Epidermal melanocyte (primary cell): ENCODE measurements around the gene ITPKB.
A peak's percentile ranks its signal among the peaks of the same experiment; 100 is the strongest.
"Not testable (repeated sequence)": the region's sequence is repeated elsewhere in the genome, so short reads cannot be mapped to it uniquely, and the experiment has no call there.

Source experiments
- DNase-seq: peaks from one replicate; pipeline ENCODE4 v3.0.0; 2011; ENCODE audit warnings: low spot score; ENCODE audit not compliant: insufficient read length

ITPKB gene

DNA sequence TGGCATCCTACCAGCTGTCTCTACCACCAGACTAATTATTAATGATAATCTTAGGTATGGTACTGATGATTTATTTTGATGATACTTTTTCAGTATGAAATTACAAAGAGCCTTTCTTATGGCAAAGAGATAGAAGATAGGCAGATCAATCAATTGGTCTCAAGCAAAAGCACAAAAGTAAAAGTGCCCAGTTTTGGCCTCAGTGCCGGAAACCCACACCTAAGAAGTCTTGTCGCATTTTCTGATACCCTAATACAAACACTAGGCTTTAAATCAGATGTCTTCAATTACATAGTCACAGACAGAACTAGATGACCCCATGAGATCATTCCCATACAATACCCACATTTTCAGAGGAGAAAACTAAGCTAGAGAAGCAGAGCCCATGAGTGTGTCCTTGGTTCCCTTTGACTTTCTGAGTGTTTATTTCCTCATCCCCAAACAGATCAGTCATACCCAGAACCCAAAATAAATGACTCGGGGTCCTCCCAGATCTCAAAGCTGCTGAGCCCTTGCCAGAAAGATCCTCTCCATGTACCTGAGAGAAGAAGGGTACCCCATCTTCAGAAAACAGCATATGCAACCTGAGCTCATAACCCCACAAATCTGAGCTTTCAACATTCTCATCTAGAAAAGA is 7.7 kb downstream of the ITPKB start:
- DNase-seq: no peak

DNA sequence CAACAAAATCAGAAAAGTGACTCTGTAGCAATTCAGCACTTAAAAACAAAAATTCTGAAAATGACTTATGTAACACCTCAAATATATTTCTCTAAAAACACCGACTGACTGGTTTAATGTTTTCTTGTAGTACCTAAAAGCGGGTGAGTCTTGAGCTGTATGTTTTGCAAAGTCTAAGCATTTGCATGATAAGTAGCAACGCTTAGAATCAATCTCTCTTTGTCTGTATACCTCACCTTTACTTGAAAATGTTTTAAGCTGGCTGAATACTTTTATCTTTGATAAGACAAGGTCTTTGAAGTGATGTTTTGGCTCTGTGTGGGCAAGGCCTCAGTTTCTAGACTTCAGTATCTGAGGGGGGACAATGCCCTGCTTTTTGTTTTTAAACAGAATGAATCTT is 8.2 kb downstream of the ITPKB start:
- no peak for DNase-seq

DNA sequence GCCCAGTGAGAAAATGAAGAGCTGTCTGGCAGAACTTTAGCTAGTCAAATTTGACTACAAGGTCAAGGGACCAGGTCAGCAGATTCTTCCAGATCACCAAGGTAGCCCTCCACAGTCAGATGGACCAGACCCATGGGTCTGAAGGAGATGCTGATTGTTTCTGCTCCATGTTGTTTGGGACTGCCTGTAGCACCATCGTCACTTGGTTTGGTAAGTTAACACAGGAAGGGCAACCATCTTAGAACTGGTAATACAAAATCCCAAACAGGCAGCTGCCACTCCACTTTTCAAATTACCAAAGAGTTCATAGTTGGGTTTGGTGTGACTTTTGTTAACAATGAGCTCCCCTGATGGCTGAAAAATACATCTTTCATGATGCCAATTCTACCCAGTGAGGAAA is 9.0 kb downstream of the ITPKB start:
- no peak for DNase-seq

DNA sequence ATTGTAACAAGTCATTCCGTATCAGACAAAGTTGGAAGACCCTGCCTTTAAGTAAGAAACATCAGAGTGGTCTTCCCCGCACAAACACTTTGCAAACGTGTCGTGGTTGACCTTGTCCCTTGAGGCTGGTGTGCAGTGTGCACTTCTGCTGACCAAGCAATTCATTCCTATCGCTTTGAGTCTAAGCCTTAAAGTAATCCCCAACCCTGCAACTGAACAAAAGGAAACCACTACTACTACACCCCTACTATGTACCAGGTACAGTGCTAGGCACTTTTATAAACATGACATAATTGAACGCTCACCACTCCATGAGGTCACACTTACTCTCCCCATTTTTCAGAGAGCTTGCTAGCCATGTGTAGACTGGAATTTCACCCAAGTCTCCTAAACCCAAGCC is 10.6 kb downstream of the ITPKB start:
- DNase-seq: no peak

DNA sequence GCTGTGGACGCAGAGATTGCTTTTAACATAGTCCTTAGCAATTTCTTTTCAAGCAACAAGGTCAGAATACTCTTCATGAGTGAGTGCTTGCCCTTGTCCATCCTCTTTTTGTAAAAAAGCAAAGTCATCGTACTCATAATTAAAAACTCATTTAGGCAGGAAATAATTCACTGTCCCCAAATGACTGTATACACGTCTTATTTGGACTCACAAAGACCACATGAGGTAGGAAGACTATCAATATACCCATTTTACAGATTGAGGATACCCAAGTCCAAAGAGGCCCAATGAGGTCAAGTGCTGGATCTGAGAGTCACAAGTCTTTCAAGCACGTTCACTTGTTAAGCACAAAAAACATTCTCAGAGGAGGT is 13.2 kb downstream of the ITPKB start:
- DNase-seq: no peak

DNA sequence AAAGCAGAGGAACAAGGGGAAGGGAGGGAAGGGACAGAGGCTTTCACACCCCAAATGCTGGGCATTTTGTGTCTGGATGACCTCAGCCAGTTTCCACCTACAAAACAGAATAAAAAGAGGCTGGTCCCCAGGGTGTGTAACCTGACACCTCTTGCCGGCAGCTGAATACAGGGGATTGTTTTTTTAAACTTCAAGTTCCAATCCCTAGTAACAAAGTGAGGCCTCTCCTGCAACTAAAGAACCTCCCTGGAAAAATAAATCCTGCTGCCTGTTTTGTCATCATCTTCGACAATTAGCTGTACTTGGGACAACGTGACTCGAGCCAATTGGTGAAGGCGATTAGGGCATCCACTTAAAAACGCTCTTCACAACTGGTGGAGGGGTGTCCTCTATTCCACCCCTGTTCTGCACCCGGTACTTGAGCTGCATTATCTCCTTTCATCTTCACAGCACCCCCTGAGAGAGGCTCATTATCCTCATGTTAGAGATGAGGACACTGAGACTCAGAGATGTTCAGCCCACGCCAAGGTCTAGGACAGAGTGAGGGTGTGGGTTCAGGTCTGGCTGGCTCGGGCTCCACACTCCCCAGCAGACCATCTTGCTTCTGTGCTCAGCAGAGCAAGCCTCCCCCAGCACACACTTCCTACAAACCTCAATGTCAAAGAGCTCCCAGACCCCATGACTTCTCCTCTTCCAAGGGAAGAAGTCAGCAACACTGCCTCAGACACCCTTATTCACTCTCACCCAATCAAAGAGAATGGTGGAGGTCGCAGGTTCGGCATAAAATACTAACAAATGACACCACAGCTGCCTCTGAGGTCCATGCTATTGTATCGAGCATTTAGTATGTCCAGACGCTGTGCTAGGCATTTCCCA is 15.2 kb downstream of the ITPKB start:
- no peak for DNase-seq

DNA sequence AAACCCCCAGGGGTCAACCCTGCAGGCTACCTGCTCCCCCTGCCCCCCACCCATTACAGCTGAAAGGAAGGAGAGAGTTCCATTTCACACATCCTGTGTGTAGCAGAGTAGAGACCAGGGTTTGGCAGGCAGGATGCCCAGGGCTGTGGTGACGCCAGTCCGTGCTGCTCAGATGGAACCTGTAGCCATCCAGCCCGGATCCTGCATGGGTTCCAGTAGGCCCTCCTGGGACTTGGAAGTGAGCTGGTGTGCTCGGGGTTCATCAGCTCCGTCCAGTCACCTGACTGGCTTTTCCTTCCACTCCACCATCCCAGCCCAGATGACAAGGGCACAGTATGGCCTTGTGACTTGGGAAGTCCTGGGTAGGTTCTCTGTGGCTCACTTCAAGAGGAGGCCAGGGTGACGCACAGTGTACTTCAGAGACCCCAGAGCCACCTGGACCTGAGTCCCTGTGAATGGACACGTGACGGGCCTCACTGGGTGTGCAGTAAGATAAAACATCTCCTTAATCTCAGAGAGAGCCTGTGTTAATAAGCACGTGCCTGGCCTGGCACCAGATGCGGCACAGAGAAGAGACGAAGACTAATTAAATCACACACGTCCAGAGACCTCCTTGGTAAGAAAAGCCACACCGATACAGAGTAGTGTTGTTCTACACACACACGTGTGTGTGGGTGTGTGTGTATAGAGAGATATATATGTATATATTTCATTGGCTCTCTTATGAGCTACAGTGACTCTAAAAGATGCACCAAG is 16.0 kb downstream of the ITPKB start:
- DNase-seq: no peak

DNA sequence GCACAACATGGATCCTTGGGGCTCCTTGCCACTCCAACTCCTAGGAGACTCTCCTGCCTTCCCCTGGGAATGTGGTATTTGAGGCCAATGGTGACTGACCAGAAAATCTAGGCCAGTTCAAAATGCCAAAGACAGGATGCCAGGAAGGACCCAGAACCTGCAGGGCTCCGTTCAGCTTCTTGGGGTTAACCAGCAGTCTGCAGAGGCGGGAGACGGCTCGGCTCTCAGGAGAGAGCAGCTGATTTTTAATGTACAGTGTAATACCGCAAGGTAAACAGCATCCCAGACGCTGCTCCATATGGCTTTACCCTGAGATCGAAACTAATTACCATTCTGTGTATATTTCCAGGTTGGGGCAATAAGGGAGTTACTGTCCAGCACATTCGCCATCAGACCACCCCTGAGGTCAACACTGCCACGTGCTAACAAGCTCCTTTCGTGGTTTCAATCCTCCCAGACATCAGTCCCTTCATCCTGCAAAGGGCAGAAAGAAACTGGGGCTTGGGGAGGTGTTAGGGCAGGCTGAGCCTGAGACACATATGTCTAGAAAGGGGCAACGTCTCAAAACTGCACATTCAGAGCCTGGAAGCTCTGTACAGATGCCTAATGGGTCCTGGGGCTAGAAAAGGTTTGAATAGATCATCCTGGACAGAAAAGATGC is 16.7 kb downstream of the ITPKB start:
- DNase-seq: no peak

DNA sequence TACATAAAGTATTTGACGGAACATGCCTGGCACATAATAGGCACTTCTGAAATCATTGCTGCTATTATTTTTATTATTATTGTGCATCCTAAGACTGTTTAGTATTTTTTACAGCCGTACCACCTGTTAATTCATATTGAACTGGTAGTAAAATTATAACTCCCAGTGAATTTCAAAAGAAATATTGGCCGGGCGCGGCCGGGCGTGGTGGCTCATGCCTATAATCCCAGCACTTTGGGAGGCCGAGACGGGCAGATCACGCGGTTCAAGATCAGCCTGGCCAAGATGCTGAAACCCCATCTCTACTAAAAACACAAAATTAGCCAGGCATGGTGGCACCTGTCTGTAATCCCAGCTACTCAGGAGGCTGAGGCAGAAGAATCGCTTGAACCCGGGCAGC is 18.5 kb downstream of the ITPKB start:
- not testable (repeated sequence) for DNase-seq

DNA sequence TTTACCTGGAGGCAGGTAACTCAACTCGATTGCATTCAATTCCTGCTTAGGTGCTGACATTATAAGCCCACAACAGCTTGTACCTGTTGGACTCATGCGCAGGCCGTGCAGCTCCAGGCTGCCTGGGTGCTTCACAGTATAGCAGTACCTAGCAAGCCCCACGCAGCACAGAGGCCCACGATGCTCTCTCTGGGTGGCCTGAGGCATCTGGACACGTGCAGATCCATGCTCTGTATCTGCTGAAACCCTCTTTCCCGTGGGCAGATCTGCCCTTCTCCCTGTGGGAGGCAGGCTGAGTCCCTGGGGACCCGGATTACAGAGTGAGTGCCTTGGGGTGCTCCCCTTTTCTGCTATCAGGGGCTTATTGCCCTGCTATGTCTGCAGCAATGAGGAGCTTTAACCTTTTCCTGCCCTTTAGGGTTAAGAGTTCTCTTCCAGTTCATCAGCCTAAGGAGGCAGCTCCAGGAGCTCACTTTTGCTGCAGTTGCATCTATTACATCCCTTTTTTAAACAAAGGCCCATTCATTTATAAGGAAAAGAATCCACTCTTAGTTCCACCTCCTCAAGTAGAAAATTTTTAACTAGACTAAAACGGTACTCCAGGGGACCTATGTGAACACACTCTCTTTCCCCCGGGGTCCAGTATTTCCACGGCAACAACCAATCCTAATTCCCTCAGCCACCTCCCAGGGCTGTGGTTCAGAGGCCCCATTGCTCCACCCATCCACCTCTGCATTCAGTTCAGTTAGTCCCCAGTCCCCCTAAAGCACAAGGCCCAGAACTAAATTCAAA is 19.3 kb downstream of the ITPKB start:
- DNase-seq: no peak

DNA sequence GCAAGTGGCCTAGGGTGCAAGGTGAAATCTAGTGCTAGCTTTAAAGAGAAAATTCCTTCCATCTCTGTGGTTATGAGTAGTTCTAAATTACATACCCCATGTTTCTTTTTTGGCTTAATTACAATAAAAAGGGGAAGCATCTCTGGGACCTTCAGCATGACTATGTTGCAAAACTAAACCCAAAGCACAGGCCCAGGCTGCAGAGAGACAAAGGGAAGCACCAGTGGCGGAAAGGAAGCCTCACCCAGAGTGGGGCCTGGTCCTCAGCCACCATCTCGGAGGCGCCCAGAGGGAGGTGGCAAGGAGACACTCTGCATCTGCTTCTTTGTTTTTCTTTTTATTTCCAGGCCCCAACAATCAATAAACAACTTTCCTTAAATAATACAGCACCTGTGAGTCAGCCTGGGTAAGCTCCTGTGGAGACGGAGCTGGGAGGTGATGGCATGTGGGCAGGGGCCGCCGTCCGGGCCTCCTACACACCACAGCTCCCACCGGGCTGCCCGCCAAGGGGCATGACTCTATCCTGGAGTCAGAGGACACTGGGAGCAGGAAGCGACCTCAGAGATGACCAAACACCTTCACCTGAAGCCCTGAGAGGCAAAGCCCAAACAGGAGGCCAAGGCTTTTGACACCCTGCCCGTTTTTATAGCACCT is 21.7 kb downstream of the ITPKB start:
- no peak for DNase-seq

DNA sequence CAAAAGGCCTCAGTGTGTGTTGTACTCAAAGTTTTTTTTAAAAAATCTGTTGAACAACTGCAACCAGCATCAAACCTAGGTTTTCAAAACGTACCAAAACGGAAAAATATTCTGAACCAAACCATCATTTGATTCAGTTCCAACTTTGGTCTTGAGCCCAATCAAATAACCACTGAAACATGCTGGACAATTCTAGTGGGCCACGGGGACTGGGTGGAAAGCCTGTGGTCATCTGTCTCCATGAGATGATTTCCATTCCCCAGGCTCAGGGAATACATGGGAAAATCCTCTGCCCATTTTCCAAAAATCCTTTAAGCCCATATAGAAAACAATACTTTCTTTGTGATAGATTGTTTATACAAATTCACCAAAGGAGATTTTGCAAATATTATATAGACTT is 22.5 kb downstream of the ITPKB start:
- DNase-seq: no peak

DNA sequence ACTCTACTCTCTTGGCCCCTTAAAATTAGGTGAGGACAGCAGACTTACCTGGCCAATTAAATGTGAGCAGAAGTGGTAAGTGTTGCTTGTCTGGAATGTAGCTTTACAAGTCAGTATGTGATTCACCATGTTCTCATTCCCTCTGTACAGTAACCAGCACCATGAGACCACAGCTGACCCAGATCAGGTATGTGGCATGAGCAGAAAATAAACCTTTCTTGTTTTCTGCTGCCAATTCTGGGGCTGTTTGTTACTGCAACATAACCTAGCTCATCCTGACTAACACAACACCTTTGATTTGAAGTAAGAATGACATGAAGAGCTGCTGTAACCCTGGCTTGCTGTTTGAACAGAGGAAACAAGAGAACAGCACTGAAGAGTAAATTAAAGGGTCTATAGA is 24.9 kb downstream of the ITPKB start:
- DNase-seq: no peak

DNA sequence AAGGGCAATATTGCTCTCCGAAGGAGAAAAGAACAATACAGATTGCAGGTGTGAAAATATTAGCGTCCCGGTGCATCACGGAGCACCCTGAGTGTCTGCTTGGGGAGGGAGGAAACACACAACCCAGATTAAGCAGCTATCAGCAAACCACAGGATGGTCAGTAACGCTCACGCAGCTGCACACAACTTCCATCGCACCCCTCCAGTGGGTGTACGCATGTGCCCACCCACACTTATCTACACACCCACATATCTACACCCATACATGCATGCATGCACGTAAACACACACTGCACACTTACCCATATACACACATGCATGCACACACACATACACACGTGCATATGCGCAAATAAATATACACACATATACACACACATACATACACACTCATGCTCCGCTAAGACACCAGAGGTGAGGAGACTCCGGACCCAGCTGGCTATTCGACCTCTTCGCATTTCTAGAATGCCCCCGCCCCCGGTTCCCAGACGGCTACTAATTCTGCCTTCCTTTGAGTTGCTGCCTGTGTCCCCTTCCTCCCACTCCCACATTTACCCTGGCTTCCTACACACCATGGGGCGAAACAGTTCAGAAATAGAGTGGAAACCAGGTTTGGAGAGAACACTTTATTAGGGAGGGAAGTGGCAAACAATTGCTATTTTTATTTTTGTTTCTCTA is 26.2 kb downstream of the ITPKB start:
- DNase-seq: no peak

DNA sequence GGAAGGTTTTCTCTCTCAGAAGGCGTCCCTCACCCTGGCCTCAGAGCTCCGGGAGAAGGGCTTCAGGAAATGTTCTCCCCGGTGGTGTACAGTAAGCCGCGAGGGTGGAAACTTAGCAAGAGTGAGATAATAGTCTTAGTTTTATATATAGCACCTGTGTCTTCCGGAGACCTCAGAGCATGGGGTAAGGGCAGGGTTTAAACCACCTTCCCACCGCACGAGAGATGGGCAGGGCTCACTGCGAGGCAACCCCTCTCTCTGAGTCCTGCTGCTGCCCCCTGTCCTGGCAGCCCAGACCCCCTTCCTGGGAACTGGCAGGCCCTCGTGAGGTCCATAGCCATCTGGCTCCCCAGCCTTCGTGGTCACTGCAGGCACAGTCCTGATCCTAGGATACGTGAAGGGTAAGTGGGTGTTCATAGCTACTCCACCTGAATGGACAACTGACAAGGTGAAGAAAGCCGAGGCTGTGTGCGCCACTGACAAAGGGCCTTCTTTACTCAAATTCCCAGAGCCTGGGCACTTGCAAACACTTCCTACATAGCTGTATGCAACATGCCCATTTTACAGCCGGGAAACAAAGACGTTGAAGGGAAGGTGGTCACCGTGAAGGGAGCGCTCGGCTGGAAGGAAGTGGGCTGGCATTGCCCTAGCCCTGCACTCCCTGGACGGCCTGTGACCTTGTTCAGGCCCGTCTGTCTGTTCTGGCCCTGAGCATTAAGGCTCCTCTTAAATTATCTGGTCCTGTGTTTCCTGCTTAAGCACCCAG is 26.9 kb downstream of the ITPKB start:
- no peak for DNase-seq

DNA sequence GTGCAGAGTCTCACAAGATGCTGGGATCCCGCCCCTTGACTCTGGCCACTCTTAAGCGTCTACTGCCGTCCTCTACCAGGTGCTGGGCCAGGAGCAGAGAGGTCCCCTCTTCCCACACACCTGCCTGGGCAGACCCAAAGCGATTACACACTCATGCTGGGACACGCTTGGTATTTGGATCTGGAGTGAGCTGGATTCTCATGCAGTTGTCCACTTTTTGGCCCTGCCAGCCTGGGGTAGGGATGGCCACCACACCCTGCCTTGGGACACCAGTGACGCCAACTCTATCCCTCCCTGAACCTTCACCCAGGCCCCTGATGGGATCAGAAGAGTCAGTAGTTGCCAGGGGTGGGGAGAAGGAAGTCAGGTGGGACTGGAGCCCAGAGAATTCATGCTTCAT is 28.6 kb downstream of the ITPKB start:
- DNase-seq: no peak

DNA sequence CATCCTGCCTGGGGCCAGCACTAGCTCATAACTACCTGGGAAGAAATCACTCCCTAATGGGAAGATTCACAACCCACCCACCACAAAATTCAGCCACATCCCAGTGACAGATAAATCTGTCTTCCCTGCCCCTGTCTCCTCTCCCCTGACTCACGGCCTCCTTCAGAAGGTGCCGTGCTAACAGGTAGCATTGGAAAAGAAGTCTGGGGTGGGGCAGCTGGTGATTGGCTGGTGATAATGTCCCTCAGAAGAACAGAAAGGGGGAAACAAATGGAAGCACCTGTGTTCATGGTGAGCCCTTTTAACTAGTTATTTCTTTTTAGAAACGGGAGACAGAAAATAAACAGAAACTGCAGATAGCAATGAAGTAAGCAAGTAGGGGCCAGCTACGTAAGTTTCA is 29.1 kb downstream of the ITPKB start:
- DNase-seq: no peak

DNA sequence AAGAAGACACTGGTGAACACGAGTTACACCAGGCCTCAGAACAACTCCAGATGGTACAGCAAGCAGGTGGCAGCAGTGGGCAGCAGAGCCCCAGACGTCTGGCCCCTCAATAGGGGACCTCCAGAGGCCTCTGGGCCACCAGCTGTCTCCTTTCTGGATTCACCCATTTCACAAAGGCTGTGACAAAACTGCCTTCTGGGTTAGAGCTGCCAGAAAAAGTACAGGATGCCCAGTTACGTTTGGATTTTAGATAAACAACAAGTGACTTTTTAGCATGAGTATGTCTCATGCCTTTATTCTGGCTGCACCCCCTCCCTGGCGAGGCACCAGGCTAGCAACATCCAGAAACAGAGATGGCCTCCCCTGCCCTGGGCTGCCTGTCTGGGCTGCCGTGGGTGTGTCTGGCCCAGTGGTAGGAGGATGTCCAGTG is 30.1 kb downstream of the ITPKB start:
- no peak for DNase-seq

DNA sequence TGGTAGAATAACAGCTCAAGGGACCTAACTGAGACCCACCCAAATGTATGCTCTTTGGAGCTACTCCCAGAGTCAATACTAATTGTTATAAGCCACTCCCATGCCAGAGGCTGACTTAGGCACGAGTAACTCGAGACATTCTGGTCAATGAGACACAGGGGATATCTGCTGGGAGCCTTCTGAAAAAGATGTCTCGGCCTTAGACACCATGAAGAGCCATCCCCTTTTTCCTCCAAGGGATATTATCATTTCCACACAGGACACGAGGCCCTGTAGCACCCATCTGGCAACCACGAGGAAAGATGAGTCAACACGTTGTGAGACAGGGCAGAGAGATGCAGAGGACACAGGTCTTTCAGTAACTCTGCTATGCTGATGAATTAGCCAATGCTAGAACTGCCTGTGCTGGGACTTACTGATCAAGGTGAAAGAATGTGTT is 30.7 kb downstream of the ITPKB start:
- DNase-seq: peak; percentile 45
